Hepatocyte (in vitro differentiated cells): ENCODE measurements around the gene BAZ2A. TPM values are rescaled to one million over a fixed set of nuclear protein-coding genes. Genes with fewer than 3 reads are reported as not detected.
A peak's percentile ranks its signal among the peaks of the same experiment; 100 is the strongest.

Source experiments
- DNase-seq: peaks from one replicate; pipeline ENCODE4 v3.0.0-alpha.2; 2016; ENCODE audit warnings: low spot score
- H2AFZ ChIP-seq: fragments of 200-600 bp; sonication (generic); 2 replicates; pipeline ENCODE4 v1.6.0; 2016; ENCODE audit warnings: antibody characterized with exemption, mild to moderate bottlenecking
- H3K27ac ChIP-seq: fragments of 200-600 bp; sonication (generic); 2 replicates; pipeline ENCODE4 v1.5.1; 2016; ENCODE audit warnings: mild to moderate bottlenecking
- H3K27me3 ChIP-seq: fragments of 200-600 bp; sonication (generic); 2 replicates; pipeline ENCODE4 v1.6.1; 2016
- H3K36me3 ChIP-seq: fragments of 200-600 bp; sonication (generic); replicated peaks from 2 replicates; pipeline ENCODE4 v1.5.1; 2016; ENCODE audit warnings: low read depth; ENCODE audit not compliant: insufficient read depth
- H3K4me1 ChIP-seq: fragments of 200-600 bp; sonication (generic); 2 replicates; pipeline ENCODE4 v1.5.1; 2016; ENCODE audit warnings: mild to moderate bottlenecking, moderate library complexity; ENCODE audit not compliant: insufficient read depth
- H3K4me2 ChIP-seq: fragments of 200-600 bp; sonication (generic); 2 replicates; pipeline ENCODE4 v1.6.0; 2016
- H3K4me3 ChIP-seq: fragments of 200-600 bp; sonication (generic); 2 replicates; pipeline ENCODE4 v1.5.1; 2016; ENCODE audit warnings: mild to moderate bottlenecking
- H3K79me2 ChIP-seq: fragments of 200-600 bp; sonication (generic); 2 replicates; pipeline ENCODE4 v1.6.0; 2017; ENCODE audit warnings: mild to moderate bottlenecking
- H3K9me2 ChIP-seq: fragments of 200-600 bp; sonication (generic); replicated peaks from 2 replicates; pipeline ENCODE4 v1.6.0; 2017; ENCODE audit warnings: mild to moderate bottlenecking; ENCODE audit not compliant: insufficient read depth
- H3K9me3 ChIP-seq: fragments of 200-600 bp; sonication (generic); 2 replicates; pipeline ENCODE4 v1.5.1; 2016; ENCODE audit warnings: low read depth, mild to moderate bottlenecking
- H4K20me1 ChIP-seq: fragments of 200-600 bp; sonication (generic); 2 replicates; pipeline ENCODE4 v1.6.0; 2016; ENCODE audit warnings: mild to moderate bottlenecking; ENCODE audit not compliant: insufficient read depth, poor library complexity, severe bottlenecking
- CTCF ChIP-seq: fragments of 200-600 bp; sonication (generic); IDR thresholded peaks from 2 replicates; pipeline ENCODE4 v1.5.1; 2016; ENCODE audit warnings: antibody characterized with exemption, mild to moderate bottlenecking; ENCODE audit not compliant: poor library complexity
- EZH2 ChIP-seq: fragments of 200-600 bp; sonication (generic); IDR thresholded peaks from 2 replicates; pipeline ENCODE4 v1.6.1; 2016; ENCODE audit warnings: antibody characterized with exemption, mild to moderate bottlenecking, borderline replicate concordance
- EZH2phosphoT487 ChIP-seq: fragments of 200-600 bp; sonication (generic); IDR thresholded peaks from one replicate; pipeline ENCODE4 v1.6.1; 2018; ENCODE audit warnings: antibody characterized with exemption, mild to moderate bottlenecking, low read depth, moderate library complexity; ENCODE audit not compliant: unreplicated experiment, severe bottlenecking
- WGBS: methylation state at CpG from one replicate; pipeline ENCODE4 v1.1.6; 2016; ENCODE audit warnings: low lambda C conversion rate; ENCODE audit errors: missing lambda C conversion rate; 5-methylcytosine and 5-hydroxymethylcytosine counted together
- polyA plus RNA-seq: library from polyadenylated mRNA; unstranded; fragments of >200 nt; fragmentation: Nextera tagmentation; extraction: Ambion mirVana; gene quantifications from 2 replicates; pipeline ENCODE4 v1.2.1, GENCODE V29; 2016
- total RNA-seq: library from RNA; depleted of rRNA; stranded (reverse); fragments of >200 nt; gene quantifications from 2 replicates; pipeline ENCODE4 v1.2.3, GENCODE V29; 2014

BAZ2A gene
- total and polyA plus RNA-seq, 2 experiments from 2014 or later: 27.9 to 33.1 TPM

GRCh38 chr12:56637621-56638020 is 7.5 kb upstream of the BAZ2A start:
- 85% methylated on average over 2 of the region's 2 CpGs for WGBS
- peak overlapping the region; percentile 33 for H3K4me2 ChIP-seq

GRCh38 chr12:56636675-56637540 is 6.8 kb upstream of the BAZ2A start:
- H3K27ac ChIP-seq: peak overlapping the region; percentile 89
- H3K9me3 ChIP-seq: no peaks in the 10 kb centered on the region
- H3K27me3 ChIP-seq: no peaks in the 10 kb centered on the region
- peak overlapping the region; percentile 2 for H2AFZ ChIP-seq
- WGBS: 5% methylated on average over 10 of the region's 12 CpGs
- peak overlapping the region; percentile 79 for H3K4me3 ChIP-seq
- TF ChIP-seq EZH2: no peak
- TF ChIP-seq CTCF: peak; percentile 69
- H3K4me1 ChIP-seq: peaks cover 31% of the 10 kb centered on the region
- peaks cover 3% of the 10 kb centered on the region for H4K20me1 ChIP-seq
- peak overlapping the region; percentile 75 for H3K4me2 ChIP-seq
- H3K36me3 ChIP-seq: no peaks in the 10 kb centered on the region
- no peaks in the 10 kb centered on the region for H3K9me2 ChIP-seq
- peak; percentile 100 for DNase-seq
- peaks cover 49% of the 10 kb centered on the region for H3K79me2 ChIP-seq

More at GRCh38 chr12:56637621-56638020, 7.5 kb upstream of the BAZ2A start:
- Histone ChIP-seq H3K9me3 (no peaks in the 10 kb centered on the region), H2AFZ (no peak overlapping the region), H3K36me3 (no peaks in the 10 kb centered on the region), H4K20me1 (peaks cover under 1% of the 10 kb centered on the region), H3K27me3 (no peaks in the 10 kb centered on the region), H3K79me2 (peaks cover 51% of the 10 kb centered on the region), H3K4me1 (peaks cover 24% of the 10 kb centered on the region), H3K27ac (peak overlapping the region; percentile 46), H3K9me2 (no peaks in the 10 kb centered on the region), H3K4me3 (no peak overlapping the region)
- DNase-seq: no peak
- no peak for TF ChIP-seq EZH2
- TF ChIP-seq EZH2phosphoT487: no peak
- TF ChIP-seq CTCF: no peak

GRCh38 chr12:56635806-56636674 is 5.9 kb upstream of the BAZ2A start:
- peaks cover 3% of the 10 kb centered on the region for H4K20me1 ChIP-seq
- H3K4me3 ChIP-seq: peak overlapping the region; percentile 79
- peak overlapping the region; percentile 75 for H3K4me2 ChIP-seq
- H3K9me3 ChIP-seq: no peaks in the 10 kb centered on the region
- peaks cover 35% of the 10 kb centered on the region for H3K4me1 ChIP-seq
- peak; percentile 94 for DNase-seq
- H3K27ac ChIP-seq: peak overlapping the region; percentile 89
- WGBS: 2% methylated on average over 12 of the region's 20 CpGs
- H3K27me3 ChIP-seq: no peaks in the 10 kb centered on the region
- TF ChIP-seq EZH2phosphoT487: no peak
- TF ChIP-seq CTCF: no peak
- TF ChIP-seq EZH2: no peak
- H2AFZ ChIP-seq: peak overlapping the region; percentile 2
- no peaks in the 10 kb centered on the region for H3K36me3 ChIP-seq
- no peaks in the 10 kb centered on the region for H3K9me2 ChIP-seq
- peaks cover 51% of the 10 kb centered on the region for H3K79me2 ChIP-seq
